Neural progenitor cell (in vitro differentiated cells): ENCODE measurements around the gene MRPS10.

Experiments used
- CTCF ChIP-seq: fragments of 200-600 bp; sonication (generic); IDR thresholded peaks from 2 replicates; pipeline ENCODE4 v1.5.1; 2017; ENCODE audit warnings: antibody characterized with exemption, mild to moderate bottlenecking
- EZH2 ChIP-seq: fragments of 200-600 bp; sonication (generic); IDR thresholded peaks from 2 replicates; pipeline ENCODE4 v1.6.1; 2017; ENCODE audit warnings: antibody characterized with exemption, mild to moderate bottlenecking, moderate library complexity

DNA sequence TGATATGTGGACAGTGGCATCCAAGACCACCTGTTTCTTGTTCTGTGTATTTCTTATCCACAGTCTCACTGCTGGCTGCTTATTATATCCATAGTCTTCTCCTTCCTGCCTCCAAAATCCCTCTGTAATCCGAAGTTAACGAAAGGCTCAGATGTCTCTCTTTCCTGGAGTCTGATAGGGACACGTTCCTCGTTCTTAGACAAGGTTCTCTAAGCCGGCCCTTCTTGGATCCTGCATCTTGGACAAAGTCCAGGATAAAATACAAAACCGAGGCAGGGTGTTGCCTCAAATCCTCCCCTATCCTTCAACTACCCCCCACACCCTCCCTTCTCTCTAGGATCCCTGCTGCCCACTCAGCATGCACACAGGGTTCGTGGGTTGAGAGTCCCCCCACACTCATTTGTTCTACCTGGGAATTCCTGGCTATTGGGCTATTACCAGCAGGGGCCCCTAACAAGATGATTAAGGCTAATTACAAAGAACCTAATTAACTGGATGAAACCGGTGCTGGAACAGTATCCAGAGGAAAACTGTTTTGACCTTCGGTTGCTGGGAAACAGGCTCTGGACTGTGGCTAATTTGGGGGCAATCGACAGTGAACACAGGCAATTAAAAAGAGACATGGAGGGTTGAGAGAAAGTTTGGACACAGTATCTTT, 32.7 kb upstream of the MRPS10 start:
- TF ChIP-seq CTCF = no peak
- no peak for TF ChIP-seq EZH2
